ENCODE data around the gene PPP2R2C. TPM values are rescaled to one million over a fixed set of nuclear protein-coding genes. Genes with fewer than 3 reads are reported as not detected.

PPP2R2C gene
- total and polyA plus RNA-seq, 2 of the 4 experiments (the other 2 are of a cell fraction): 0.03 TPM; not detected in 1

GRCh38 chr4:6368601-6369000, 103.8 kb downstream of the PPP2R2C start:
- H4K5ac ChIP-seq (ENCODE audit: low read depth, low read length): no peak overlapping the region
- H3K56ac ChIP-seq (ENCODE audit: extremely low read depth, insufficient read depth, low read length): no peak overlapping the region
- no peak overlapping the region for H3K27ac ChIP-seq (ENCODE audit: insufficient read depth, low read length)
- H2BK20ac ChIP-seq (ENCODE audit: low read depth, low read length): no peak overlapping the region
- no peak overlapping the region for H3K4ac ChIP-seq (ENCODE audit: low read depth, low read length)
- TF ChIP-seq CEBPB (IDR thresholded peaks at IDR 0.05; ENCODE audit: low read depth, low read length): no peak
- TF ChIP-seq CTCF (conservative IDR thresholded peaks at IDR 0.05; ENCODE audit: low read depth, low read length): no peak
- TF ChIP-seq USF2 (IDR thresholded peaks at IDR 0.05; ENCODE audit: low read depth, low read length): no peak
- TF ChIP-seq MAZ (IDR thresholded peaks at IDR 0.05; ENCODE audit: borderline replicate concordance, low read depth, low read length): no peak
- TF ChIP-seq RFX5 (IDR thresholded peaks at IDR 0.05; ENCODE audit: low read depth, low read length): no peak
- no peak for TF ChIP-seq CHD1 (IDR thresholded peaks at IDR 0.05; ENCODE audit: low read depth, low read length)
- TF ChIP-seq MXI1 (IDR thresholded peaks at IDR 0.05; ENCODE audit: borderline replicate concordance, low read depth, low read length): no peak
- TF ChIP-seq POLR2A (IDR thresholded peaks at IDR 0.05; ENCODE audit: low read depth, low read length): no peak
- no peak for TF ChIP-seq FOS (IDR thresholded peaks at IDR 0.05; ENCODE audit: low read depth, low read length)
- TF ChIP-seq SMC3 (IDR thresholded peaks at IDR 0.05; ENCODE audit: low read depth, low read length): no peak
- TF ChIP-seq RCOR1 (IDR thresholded peaks at IDR 0.05; ENCODE audit: insufficient replicate concordance, low read length): no peak
- TF ChIP-seq BHLHE40 (IDR thresholded peaks at IDR 0.05; ENCODE audit: low read depth, low read length): no peak
- H3K23ac ChIP-seq (ENCODE audit: low read depth, low read length): no peak overlapping the region
- no peak overlapping the region for H3K18ac ChIP-seq (ENCODE audit: low read depth, low read length)
- 48% methylated on average over 5 of the region's 12 CpGs; no CpG with 5 or more reads in 1 of the 2 experiments for WGBS, 2 experiments (ENCODE audit: extremely low coverage in 2 of 2, insufficient read length in 1 of 2)
- no peak overlapping the region for H3K4me3 ChIP-seq (ENCODE audit: insufficient read depth, low read depth, low read length)
- in situ Hi-C loops (cut with MboI; ENCODE audit: low sequenced_read_pairs): no loop called here
- no peaks in the 10 kb centered on the region for H3K9me3 ChIP-seq (ENCODE audit: control insufficient read depth, insufficient read depth, low read length)
- no peaks in the 10 kb centered on the region for H3K4me1 ChIP-seq (ENCODE audit: control insufficient read depth, insufficient read depth, low read length)
- no peaks in the 10 kb centered on the region for H3K36me3 ChIP-seq (ENCODE audit: control insufficient read depth, insufficient read depth, low read length)
- no peaks in the 10 kb centered on the region for H3K79me1 ChIP-seq (ENCODE audit: low read depth in 1 of 2, low read length in 2 of 2)
- ChIA-PET CTCF (no interaction called here), POLR2A (ENCODE audit: unreplicated experiment) (no interaction called here)
- no peaks in the 10 kb centered on the region for H3K9me1 ChIP-seq (ENCODE audit: insufficient read depth, low read length)
- no peak overlapping the region for H4K91ac ChIP-seq (ENCODE audit: insufficient read depth, low read depth, low read length)
- no TSS peak for BruUV-seq (replicated peaks)
- H3K4me2 ChIP-seq (ENCODE audit: low read depth, low read length): no peak overlapping the region
- H3K14ac ChIP-seq (replicated peaks; ENCODE audit: low read depth, low read length): no peak overlapping the region
- H2AK5ac ChIP-seq (ENCODE audit: low read depth, low read length): no peak overlapping the region
- intact Hi-C loops (cut with micrococcal nuclease): no loop called here
- DNase-seq: no peak
- dilution Hi-C loops (cut with HindIII; ENCODE audit: low sequenced_read_pairs, unreplicated experiment): no loop called here
- no peak overlapping the region for H2BK120ac ChIP-seq (ENCODE audit: low read depth, low read length)
- H2AK9ac ChIP-seq (replicated peaks; ENCODE audit: low read depth, low read length, poor library complexity): no peak overlapping the region
- H4K20me1 ChIP-seq (ENCODE audit: insufficient read depth, low read length): no peaks in the 10 kb centered on the region
- no peak overlapping the region for H2BK5ac ChIP-seq (ENCODE audit: low read depth, low read length, poor library complexity, severe bottlenecking)
- H2BK15ac ChIP-seq (ENCODE audit: low read depth, low read length): no peak overlapping the region
- no peak overlapping the region for H4K8ac ChIP-seq (ENCODE audit: low read depth in 2 of 2, low read length in 2 of 2)
- H2AFZ ChIP-seq (replicated peaks; ENCODE audit: low read length, poor library complexity): no peak overlapping the region
- H3K9ac ChIP-seq (ENCODE audit: low read depth, low read length): no peak overlapping the region
- ATAC-seq (ENCODE audit: low read depth): no peak
- H3K27me3 ChIP-seq (ENCODE audit: control insufficient read depth, insufficient read depth, low read length): peaks cover 22% of the 10 kb centered on the region

All from IMR-90 (cell line).